ENCODE results near the gene RAP1A.

Gene RAP1A

GRCh38 chr1:111723091-111723806 is 103.7 kb downstream of the RAP1A start:
- H3K27me3 ChIP-seq (ENCODE audit: insufficient read depth, low read length), result no peaks in the 10 kb centered on the region; the same call in 1 of the 2 replicates
- TF ChIP-seq, protein P1, sequence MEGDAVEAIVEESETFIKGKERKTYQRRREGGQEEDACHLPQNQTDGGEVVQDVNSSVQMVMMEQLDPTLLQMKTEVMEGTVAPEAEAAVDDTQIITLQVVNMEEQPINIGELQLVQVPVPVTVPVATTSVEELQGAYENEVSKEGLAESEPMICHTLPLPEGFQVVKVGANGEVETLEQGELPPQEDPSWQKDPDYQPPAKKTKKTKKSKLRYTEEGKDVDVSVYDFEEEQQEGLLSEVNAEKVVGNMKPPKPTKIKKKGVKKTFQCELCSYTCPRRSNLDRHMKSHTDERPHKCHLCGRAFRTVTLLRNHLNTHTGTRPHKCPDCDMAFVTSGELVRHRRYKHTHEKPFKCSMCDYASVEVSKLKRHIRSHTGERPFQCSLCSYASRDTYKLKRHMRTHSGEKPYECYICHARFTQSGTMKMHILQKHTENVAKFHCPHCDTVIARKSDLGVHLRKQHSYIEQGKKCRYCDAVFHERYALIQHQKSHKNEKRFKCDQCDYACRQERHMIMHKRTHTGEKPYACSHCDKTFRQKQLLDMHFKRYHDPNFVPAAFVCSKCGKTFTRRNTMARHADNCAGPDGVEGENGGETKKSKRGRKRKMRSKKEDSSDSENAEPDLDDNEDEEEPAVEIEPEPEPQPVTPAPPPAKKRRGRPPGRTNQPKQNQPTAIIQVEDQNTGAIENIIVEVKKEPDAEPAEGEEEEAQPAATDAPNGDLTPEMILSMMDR (IDR thresholded peaks at IDR 0.05; ENCODE audit: low read length), result no peak
- TF ChIP-seq EZH2 (IDR thresholded peaks at IDR 0.05; ENCODE audit: borderline replicate concordance, low read length), result no peak
- no peaks in the 10 kb centered on the region for H4K20me1 ChIP-seq (ENCODE audit: insufficient read depth, low read length)
- H3K9me3 ChIP-seq (ENCODE audit: low read length), result no peaks in the 10 kb centered on the region
- no peaks in the 10 kb centered on the region for H3K9me2 ChIP-seq (ENCODE audit: low read depth, low read length)
- H3F3A ChIP-seq (ENCODE audit: insufficient read depth, low read length), result no peaks in the 10 kb centered on the region
- H3K4me3 ChIP-seq (ENCODE audit: low read depth, low read length, poor library complexity, severe bottlenecking), result no peak overlapping the region
- no peaks in the 10 kb centered on the region for H3K36me3 ChIP-seq (ENCODE audit: insufficient read depth, low read length)
- no peak overlapping the region for H2AFZ ChIP-seq (ENCODE audit: low read length)
- no peak overlapping the region for H3K4me2 ChIP-seq (ENCODE audit: low read length)
- H3K4me1 ChIP-seq (ENCODE audit: insufficient read depth, low read length, severe bottlenecking), result no peaks in the 10 kb centered on the region
- H3K79me2 ChIP-seq (ENCODE audit: insufficient read depth, low read length), result no peaks in the 10 kb centered on the region
- H3K27ac ChIP-seq (ENCODE audit: low read depth, low read length, poor library complexity, severe bottlenecking), result no peak overlapping the region
- H3K9ac ChIP-seq (ENCODE audit: low read length), result no peak overlapping the region

GRCh38 chr1:111723871-111724270 is 104.3 kb downstream of the RAP1A start:
- Histone ChIP-seq H3K36me3 (ENCODE audit: insufficient read depth, low read length) (no peaks in the 10 kb centered on the region), H4K20me1 (ENCODE audit: insufficient read depth, low read length) (no peaks in the 10 kb centered on the region), H3K9ac (ENCODE audit: low read length) (no peak overlapping the region), H2AFZ (ENCODE audit: low read length) (no peak overlapping the region), H3K9me3 (ENCODE audit: low read length) (no peaks in the 10 kb centered on the region), H3F3A (ENCODE audit: insufficient read depth, low read length) (no peaks in the 10 kb centered on the region), H3K4me1 (ENCODE audit: insufficient read depth, low read length, severe bottlenecking) (no peaks in the 10 kb centered on the region), H3K4me3 (ENCODE audit: low read depth, low read length, poor library complexity, severe bottlenecking) (no peak overlapping the region), H3K27me3 (ENCODE audit: insufficient read depth, low read length) (no peaks in the 10 kb centered on the region; the same call in 1 of the 2 replicates), H3K9me2 (ENCODE audit: low read depth, low read length) (no peaks in the 10 kb centered on the region), H3K79me2 (ENCODE audit: insufficient read depth, low read length) (no peaks in the 10 kb centered on the region), H3K27ac (ENCODE audit: low read depth, low read length, poor library complexity, severe bottlenecking) (no peak overlapping the region), H3K4me2 (ENCODE audit: low read length) (no peak overlapping the region)
- TF ChIP-seq EZH2 (IDR thresholded peaks at IDR 0.05; ENCODE audit: borderline replicate concordance, low read length), result no peak
- TF ChIP-seq, protein P1 (IDR thresholded peaks at IDR 0.05; ENCODE audit: low read length), result no peak

DNA sequence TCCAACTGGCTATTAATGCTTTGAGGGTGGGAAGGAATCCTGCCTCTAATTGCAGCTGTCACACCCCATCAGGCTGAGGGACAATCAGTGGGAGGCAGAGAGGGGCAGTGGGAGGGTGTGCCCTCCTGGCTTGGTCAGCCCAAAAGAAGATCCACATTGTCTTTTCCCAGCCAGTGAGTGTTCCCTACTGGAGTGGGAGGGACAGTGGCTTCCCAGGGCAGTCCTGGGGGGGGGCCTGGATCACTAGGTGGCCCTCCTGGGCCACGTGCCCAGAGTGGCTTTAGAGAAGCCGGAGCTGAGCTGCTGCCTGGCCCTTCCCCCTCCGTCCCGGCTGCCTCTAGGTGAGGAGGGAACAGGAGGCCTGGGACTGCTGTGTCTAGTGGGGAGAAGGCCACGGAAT is 105.6 kb downstream of the RAP1A start:
- Histone ChIP-seq H3K4me2 (ENCODE audit: low read length) (no peak overlapping the region), H3K36me3 (ENCODE audit: insufficient read depth, low read length) (no peaks in the 10 kb centered on the region), H3K4me3 (ENCODE audit: low read depth, low read length, poor library complexity, severe bottlenecking) (no peak overlapping the region), H4K20me1 (ENCODE audit: insufficient read depth, low read length) (no peaks in the 10 kb centered on the region), H2AFZ (ENCODE audit: low read length) (no peak overlapping the region), H3F3A (ENCODE audit: insufficient read depth, low read length) (no peaks in the 10 kb centered on the region), H3K4me1 (ENCODE audit: insufficient read depth, low read length, severe bottlenecking) (no peaks in the 10 kb centered on the region), H3K79me2 (ENCODE audit: insufficient read depth, low read length) (no peaks in the 10 kb centered on the region), H3K9ac (ENCODE audit: low read length) (no peak overlapping the region), H3K27ac (ENCODE audit: low read depth, low read length, poor library complexity, severe bottlenecking) (no peak overlapping the region), H3K27me3 (ENCODE audit: insufficient read depth, low read length) (no peaks in the 10 kb centered on the region; the same call in 1 of the 2 replicates), H3K9me3 (ENCODE audit: low read length) (no peaks in the 10 kb centered on the region), H3K9me2 (ENCODE audit: low read depth, low read length) (no peaks in the 10 kb centered on the region)
- TF ChIP-seq, protein P1 (IDR thresholded peaks at IDR 0.05; ENCODE audit: low read length), result no peak
- TF ChIP-seq EZH2 (IDR thresholded peaks at IDR 0.05; ENCODE audit: borderline replicate concordance, low read length), result no peak

All from OCI-LY1 (cell line).